ENCODE results near the gene LY6G5B. TPM values are rescaled to one million over a fixed set of nuclear protein-coding genes. Genes with fewer than 3 reads are reported as not detected.

LY6G5B gene
- total and polyA plus RNA-seq, 2 donors (not counting 1 experiment from before 2014, with no cell fraction given) = 28.4 to 44.2 TPM

DNA sequence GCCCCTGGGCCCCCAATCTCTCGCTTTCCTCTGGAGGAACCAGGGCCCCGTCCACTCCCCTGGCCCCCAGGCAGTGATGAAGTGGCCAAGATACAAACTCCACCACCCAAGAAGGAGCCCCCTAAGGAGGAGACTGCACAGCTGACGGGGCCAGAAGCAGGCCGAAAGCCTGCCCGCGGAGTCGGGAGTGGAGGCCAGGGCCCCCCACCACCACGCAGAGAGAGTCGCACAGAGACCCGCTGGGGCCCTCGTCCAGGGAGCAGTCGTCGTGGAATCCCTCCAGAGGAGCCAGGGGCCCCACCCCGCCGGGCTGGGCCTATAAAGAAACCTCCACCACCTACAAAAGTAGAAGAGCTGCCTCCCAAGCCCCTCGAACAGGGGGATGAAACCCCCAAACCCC is 38.6 kb upstream of the LY6G5B start:
- Histone ChIP-seq H3K4me3 (ENCODE audit: control extremely low read depth in 1 of 5, extremely low read depth in 1 of 5, insufficient read depth in 1 of 5, low read depth in 2 of 5, low read length in 4 of 5) (no peak overlapping the region), H3K4me1 (ENCODE audit: control insufficient read depth in 2 of 2, insufficient read depth in 2 of 2, low read length in 2 of 2) (no peaks in the 10 kb centered on the region), H4K20me1 (ENCODE audit: control insufficient read depth, insufficient read depth, low read length, poor library complexity, severe bottlenecking) (peaks cover 46% of the 10 kb centered on the region), H3K4me2 (replicated peaks; ENCODE audit: low read depth, low read length, poor library complexity, severe bottlenecking) (no peak overlapping the region), H3K27me3 (replicated peaks in 1 of 4; ENCODE audit: control extremely low read depth in 1 of 4, control insufficient read depth in 3 of 4, insufficient read depth in 4 of 4, low read length in 3 of 4) (no peaks in the 10 kb centered on the region), H3K9me3 (ENCODE audit: control extremely low read depth in 1 of 3, control insufficient read depth in 2 of 3, insufficient read depth in 1 of 3, low read length in 2 of 3) (no peaks in the 10 kb centered on the region), H3K27ac (ENCODE audit: low read length in 2 of 2) (no peak overlapping the region), H3K9ac (ENCODE audit: low read length) (no peak overlapping the region), H3K36me3 (replicated peaks in 1 of 2; ENCODE audit: control extremely low read depth in 1 of 2, control insufficient read depth in 1 of 2, extremely low read depth in 1 of 2, insufficient read depth in 2 of 2, low read length in 1 of 2) (peaks cover 6 to 91% of the 10 kb centered on the region in 2 experiments), H2AFZ (ENCODE audit: insufficient read depth, low read depth, low read length, poor library complexity, severe bottlenecking) (no peak overlapping the region), H3K79me2 (ENCODE audit: control insufficient read depth, insufficient read depth, low read length) (peaks cover 6% of the 10 kb centered on the region)
- TF ChIP-seq, protein P1, sequence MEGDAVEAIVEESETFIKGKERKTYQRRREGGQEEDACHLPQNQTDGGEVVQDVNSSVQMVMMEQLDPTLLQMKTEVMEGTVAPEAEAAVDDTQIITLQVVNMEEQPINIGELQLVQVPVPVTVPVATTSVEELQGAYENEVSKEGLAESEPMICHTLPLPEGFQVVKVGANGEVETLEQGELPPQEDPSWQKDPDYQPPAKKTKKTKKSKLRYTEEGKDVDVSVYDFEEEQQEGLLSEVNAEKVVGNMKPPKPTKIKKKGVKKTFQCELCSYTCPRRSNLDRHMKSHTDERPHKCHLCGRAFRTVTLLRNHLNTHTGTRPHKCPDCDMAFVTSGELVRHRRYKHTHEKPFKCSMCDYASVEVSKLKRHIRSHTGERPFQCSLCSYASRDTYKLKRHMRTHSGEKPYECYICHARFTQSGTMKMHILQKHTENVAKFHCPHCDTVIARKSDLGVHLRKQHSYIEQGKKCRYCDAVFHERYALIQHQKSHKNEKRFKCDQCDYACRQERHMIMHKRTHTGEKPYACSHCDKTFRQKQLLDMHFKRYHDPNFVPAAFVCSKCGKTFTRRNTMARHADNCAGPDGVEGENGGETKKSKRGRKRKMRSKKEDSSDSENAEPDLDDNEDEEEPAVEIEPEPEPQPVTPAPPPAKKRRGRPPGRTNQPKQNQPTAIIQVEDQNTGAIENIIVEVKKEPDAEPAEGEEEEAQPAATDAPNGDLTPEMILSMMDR (IDR thresholded peaks at IDR 0.05) = no peak
- TF ChIP-seq EZH2 (IDR thresholded peaks at IDR 0.05; ENCODE audit: borderline replicate concordance, insufficient read depth, low read depth, low read length, poor library complexity, severe bottlenecking) = no peak
- Mint-ChIP-seq H3K9me3 (ENCODE audit: insufficient read depth) (no peaks in the 10 kb centered on the region), H3K27me3 (no peaks in the 10 kb centered on the region), H3K27ac (no peak overlapping the region), H3K4me3 (no peak overlapping the region), H3K4me1 (no peaks in the 10 kb centered on the region)
- WGBS (ENCODE audit: insufficient coverage) = 93% methylated on average over 13 of the region's 16 CpGs
- POLR2A ChIA-PET = no interaction called here
- CTCF ChIA-PET = no interaction called here
- ATAC-seq (ENCODE audit: low read depth) (no peak), DNase-seq (no peak)
- intact Hi-C loops (cut with micrococcal nuclease) = no loop called here

DNA sequence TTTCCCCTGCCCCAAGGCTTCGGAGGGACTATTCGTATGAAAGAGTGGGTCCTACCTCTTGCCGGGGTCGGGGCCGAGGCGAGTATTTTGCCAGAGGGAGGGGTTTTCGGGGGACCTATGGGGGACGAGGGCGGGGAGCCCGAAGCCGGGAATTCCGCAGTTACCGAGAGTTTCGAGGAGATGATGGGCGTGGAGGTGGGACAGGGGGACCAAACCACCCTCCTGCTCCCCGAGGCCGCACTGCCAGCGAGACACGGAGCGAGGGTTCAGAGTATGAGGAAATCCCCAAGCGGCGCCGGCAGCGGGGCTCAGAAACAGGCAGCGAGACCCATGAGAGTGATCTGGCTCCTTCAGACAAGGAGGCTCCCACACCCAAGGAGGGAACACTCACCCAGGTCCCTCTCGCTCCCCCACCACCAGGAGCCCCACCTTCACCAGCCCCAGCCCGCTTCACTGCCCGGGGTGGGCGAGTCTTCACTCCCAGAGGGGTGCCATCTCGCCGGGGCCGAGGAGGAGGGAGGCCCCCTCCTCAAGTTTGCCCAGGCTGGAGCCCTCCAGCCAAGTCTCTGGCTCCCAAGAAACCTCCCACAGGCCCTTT is 38.0 kb upstream of the LY6G5B start:
- Histone ChIP-seq H3K4me1 (ENCODE audit: control insufficient read depth in 2 of 2, insufficient read depth in 2 of 2, low read length in 2 of 2) (no peaks in the 10 kb centered on the region), H3K79me2 (ENCODE audit: control insufficient read depth, insufficient read depth, low read length) (peaks cover 6% of the 10 kb centered on the region), H3K4me3 (ENCODE audit: control extremely low read depth in 1 of 5, extremely low read depth in 1 of 5, insufficient read depth in 1 of 5, low read depth in 2 of 5, low read length in 4 of 5) (no peak overlapping the region), H3K27ac (ENCODE audit: low read length in 2 of 2) (no peak overlapping the region), H4K20me1 (ENCODE audit: control insufficient read depth, insufficient read depth, low read length, poor library complexity, severe bottlenecking) (peaks cover 46% of the 10 kb centered on the region), H3K27me3 (replicated peaks in 1 of 4; ENCODE audit: control extremely low read depth in 1 of 4, control insufficient read depth in 3 of 4, insufficient read depth in 4 of 4, low read length in 3 of 4) (no peaks in the 10 kb centered on the region), H2AFZ (ENCODE audit: insufficient read depth, low read depth, low read length, poor library complexity, severe bottlenecking) (no peak overlapping the region), H3K4me2 (replicated peaks; ENCODE audit: low read depth, low read length, poor library complexity, severe bottlenecking) (no peak overlapping the region), H3K36me3 (replicated peaks in 1 of 2; ENCODE audit: control extremely low read depth in 1 of 2, control insufficient read depth in 1 of 2, extremely low read depth in 1 of 2, insufficient read depth in 2 of 2, low read length in 1 of 2) (peaks cover 3 to 91% of the 10 kb centered on the region in 2 experiments), H3K9ac (ENCODE audit: low read length) (no peak overlapping the region), H3K9me3 (ENCODE audit: control extremely low read depth in 1 of 3, control insufficient read depth in 2 of 3, insufficient read depth in 1 of 3, low read length in 2 of 3) (no peaks in the 10 kb centered on the region)
- ATAC-seq (ENCODE audit: low read depth) (no peak), DNase-seq (no peak)
- ChIA-PET POLR2A (no interaction called here), CTCF (no interaction called here)
- Mint-ChIP-seq H3K27ac (no peak overlapping the region), H3K9me3 (ENCODE audit: insufficient read depth) (no peaks in the 10 kb centered on the region), H3K4me3 (no peak overlapping the region), H3K4me1 (no peaks in the 10 kb centered on the region), H3K27me3 (no peaks in the 10 kb centered on the region)
- 96% methylated on average over 24 of the region's 32 CpGs for WGBS (ENCODE audit: insufficient coverage)
- intact Hi-C loops (cut with micrococcal nuclease) = no loop called here
- TF ChIP-seq, protein P1 (IDR thresholded peaks at IDR 0.05) = no peak
- no peak for TF ChIP-seq EZH2 (IDR thresholded peaks at IDR 0.05; ENCODE audit: borderline replicate concordance, insufficient read depth, low read depth, low read length, poor library complexity, severe bottlenecking)
